MM.1S (cell line): ENCODE results near the gene PLEKHS1.
"Not testable (repeated sequence)": the region's sequence is repeated elsewhere in the genome, so short reads cannot be mapped to it uniquely, and the experiment has no call there.

Experiments used
- DNase-seq: peaks from one replicate; pipeline ENCODE4 v3.0.0-alpha.2; 2015
- H2AFZ ChIP-seq: fragments of 300-600 bp; sonication (generic); 2 replicates; pipeline ENCODE4 v1.6.0; 2016; ENCODE audit warnings: antibody characterized with exemption, low read length
- H3F3A ChIP-seq: fragments of 300-600 bp; sonication (generic); 2 replicates; pipeline ENCODE4 v1.6.1; 2016; ENCODE audit warnings: mild to moderate bottlenecking, antibody characterized with exemption, low read length, moderate library complexity, mixed read lengths; ENCODE audit not compliant: insufficient read depth
- H3K27ac ChIP-seq: fragments of 300-600 bp; sonication (generic); 2 replicates; pipeline ENCODE4 v1.5.1; 2016; ENCODE audit warnings: mild to moderate bottlenecking, low read length
- H3K27me3 ChIP-seq: fragments of 300-600 bp; sonication (generic); replicated peaks from 2 replicates; pipeline ENCODE4 v1.6.0; 2016; ENCODE audit warnings: low read length; ENCODE audit not compliant: insufficient read depth
- H3K36me3 ChIP-seq: fragments of 300-600 bp; sonication (generic); replicated peaks from 2 replicates; pipeline ENCODE4 v1.6.1; 2016; ENCODE audit warnings: mild to moderate bottlenecking, low read length, mixed read lengths; ENCODE audit not compliant: insufficient read depth
- H3K4me1 ChIP-seq: fragments of 300-600 bp; sonication (generic); 2 replicates; pipeline ENCODE4 v1.6.1; 2016; ENCODE audit warnings: low read length, mixed read lengths
- H3K4me2 ChIP-seq: fragments of 300-600 bp; sonication (generic); 2 replicates; pipeline ENCODE4 v1.6.0; 2016; ENCODE audit warnings: low read depth, low read length
- H3K4me3 ChIP-seq: fragments of 300-600 bp; sonication (generic); 2 replicates; pipeline ENCODE4 v1.5.1; 2016; ENCODE audit warnings: low read length, mixed read lengths
- H3K79me2 ChIP-seq: fragments of 300-600 bp; sonication (generic); 2 replicates; pipeline ENCODE4 v1.6.1; 2016; ENCODE audit warnings: mixed run types, low read length, mixed read lengths
- H3K9ac ChIP-seq: fragments of 300-600 bp; sonication (generic); 2 replicates; pipeline ENCODE4 v1.6.1; 2016; ENCODE audit warnings: low read length, mixed read lengths
- H3K9me2 ChIP-seq: fragments of 300-600 bp; sonication (generic); replicated peaks from 2 replicates; pipeline ENCODE4 v1.6.1; 2016; ENCODE audit warnings: mild to moderate bottlenecking, low read length, mixed read lengths; ENCODE audit not compliant: insufficient read depth
- H3K9me3 ChIP-seq: fragments of 300-600 bp; sonication (generic); replicated peaks from 2 replicates; pipeline ENCODE4 v1.6.1; 2016; ENCODE audit warnings: mild to moderate bottlenecking, low read length, mixed read lengths; ENCODE audit not compliant: insufficient read depth
- H4K20me1 ChIP-seq: fragments of 300-600 bp; sonication (generic); 2 replicates; pipeline ENCODE4 v1.6.1; 2016; ENCODE audit warnings: mild to moderate bottlenecking, low read length, moderate library complexity, mixed read lengths; ENCODE audit not compliant: insufficient read depth
- EZH2 ChIP-seq: fragments of 300-600 bp; sonication (generic); optimal IDR thresholded peaks from 2 replicates; pipeline ENCODE3; 2017; ENCODE audit warnings: low read depth, mild to moderate bottlenecking, antibody characterized with exemption, low read length, mixed read lengths
- EZH2phosphoT487 ChIP-seq: fragments of 300-600 bp; sonication (generic); IDR thresholded peaks from 2 replicates; pipeline ENCODE4 v1.6.1; 2018; ENCODE audit warnings: antibody characterized with exemption, low read length
- TF ChIP-seq, protein P1 (sequence below): fragments of 300-600 bp; sonication (generic); IDR thresholded peaks from 2 replicates; pipeline ENCODE4 v1.5.1; 2016; ENCODE audit warnings: antibody characterized with exemption, low read length, mixed read lengths

PLEKHS1 gene

GRCh38 chr10:113822174-113822573, 70.7 kb downstream of the PLEKHS1 start:
- Histone ChIP-seq H3K9ac (no peak overlapping the region), H3K27ac (no peak overlapping the region), H3K4me2 (no peak overlapping the region), H3K79me2 (no peaks in the 10 kb centered on the region), H3K9me2 (no peaks in the 10 kb centered on the region), H3F3A (no peaks in the 10 kb centered on the region), H3K36me3 (no peaks in the 10 kb centered on the region), H4K20me1 (no peaks in the 10 kb centered on the region), H3K27me3 (no peaks in the 10 kb centered on the region), H2AFZ (no peak overlapping the region), H3K4me1 (no peaks in the 10 kb centered on the region), H3K9me3 (no peaks in the 10 kb centered on the region), H3K4me3 (no peak overlapping the region)
- TF ChIP-seq, protein P1, sequence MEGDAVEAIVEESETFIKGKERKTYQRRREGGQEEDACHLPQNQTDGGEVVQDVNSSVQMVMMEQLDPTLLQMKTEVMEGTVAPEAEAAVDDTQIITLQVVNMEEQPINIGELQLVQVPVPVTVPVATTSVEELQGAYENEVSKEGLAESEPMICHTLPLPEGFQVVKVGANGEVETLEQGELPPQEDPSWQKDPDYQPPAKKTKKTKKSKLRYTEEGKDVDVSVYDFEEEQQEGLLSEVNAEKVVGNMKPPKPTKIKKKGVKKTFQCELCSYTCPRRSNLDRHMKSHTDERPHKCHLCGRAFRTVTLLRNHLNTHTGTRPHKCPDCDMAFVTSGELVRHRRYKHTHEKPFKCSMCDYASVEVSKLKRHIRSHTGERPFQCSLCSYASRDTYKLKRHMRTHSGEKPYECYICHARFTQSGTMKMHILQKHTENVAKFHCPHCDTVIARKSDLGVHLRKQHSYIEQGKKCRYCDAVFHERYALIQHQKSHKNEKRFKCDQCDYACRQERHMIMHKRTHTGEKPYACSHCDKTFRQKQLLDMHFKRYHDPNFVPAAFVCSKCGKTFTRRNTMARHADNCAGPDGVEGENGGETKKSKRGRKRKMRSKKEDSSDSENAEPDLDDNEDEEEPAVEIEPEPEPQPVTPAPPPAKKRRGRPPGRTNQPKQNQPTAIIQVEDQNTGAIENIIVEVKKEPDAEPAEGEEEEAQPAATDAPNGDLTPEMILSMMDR = no peak
- TF ChIP-seq EZH2phosphoT487 = no peak
- no peak for TF ChIP-seq EZH2
- DNase-seq = no peak

GRCh38 chr10:113823389-113823788, 71.9 kb downstream of the PLEKHS1 start:
- H3K4me1 ChIP-seq = no peaks in the 10 kb centered on the region
- no peak for DNase-seq
- no peak overlapping the region for H3K4me2 ChIP-seq
- no peaks in the 10 kb centered on the region for H3K27me3 ChIP-seq
- no peak overlapping the region for H3K4me3 ChIP-seq
- H3K9me3 ChIP-seq = no peaks in the 10 kb centered on the region
- H2AFZ ChIP-seq = no peak overlapping the region
- TF ChIP-seq, protein P1 = no peak
- TF ChIP-seq EZH2 (no peak), EZH2phosphoT487 (no peak)
- H3K36me3 ChIP-seq = no peaks in the 10 kb centered on the region
- no peak overlapping the region for H3K9ac ChIP-seq
- H3F3A ChIP-seq = no peaks in the 10 kb centered on the region
- H3K27ac ChIP-seq = no peak overlapping the region
- no peaks in the 10 kb centered on the region for H4K20me1 ChIP-seq
- H3K79me2 ChIP-seq = no peaks in the 10 kb centered on the region
- H3K9me2 ChIP-seq = no peaks in the 10 kb centered on the region

DNA sequence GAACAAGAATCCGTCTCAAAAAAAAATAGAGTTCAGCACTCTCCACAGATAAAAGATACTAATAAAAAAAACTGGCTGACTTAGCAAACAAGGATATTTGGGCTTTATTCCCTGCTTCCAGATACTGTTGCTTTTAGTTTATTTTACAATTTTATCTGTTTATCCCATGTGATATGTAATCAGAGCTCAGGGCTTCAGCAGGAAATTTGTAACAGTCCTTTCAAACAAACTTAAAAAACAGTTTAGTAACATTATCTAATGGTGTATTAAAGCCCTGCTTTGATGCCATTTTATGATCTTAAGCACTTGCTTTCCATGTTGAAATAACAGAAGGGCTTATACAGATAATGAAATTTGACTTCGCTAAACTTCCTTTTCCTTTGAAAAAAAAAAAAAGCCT, 74.3 kb downstream of the PLEKHS1 start:
- no peaks in the 10 kb centered on the region for H4K20me1 ChIP-seq
- H3K9me2 ChIP-seq = no peaks in the 10 kb centered on the region
- H3F3A ChIP-seq = no peaks in the 10 kb centered on the region
- no peaks in the 10 kb centered on the region for H3K27me3 ChIP-seq
- H3K4me3 ChIP-seq = no peak overlapping the region
- no peak for TF ChIP-seq EZH2phosphoT487
- TF ChIP-seq, protein P1 = no peak
- no peak for TF ChIP-seq EZH2
- no peak overlapping the region for H3K4me2 ChIP-seq
- no peaks in the 10 kb centered on the region for H3K9me3 ChIP-seq
- no peaks in the 10 kb centered on the region for H3K4me1 ChIP-seq
- no peak overlapping the region for H3K9ac ChIP-seq
- H3K27ac ChIP-seq = no peak overlapping the region
- H2AFZ ChIP-seq = no peak overlapping the region
- H3K79me2 ChIP-seq = no peaks in the 10 kb centered on the region
- no peak for DNase-seq
- no peaks in the 10 kb centered on the region for H3K36me3 ChIP-seq

- not testable (repeated sequence) for H3K9me3 ChIP-seq, H3K4me2 ChIP-seq, H3F3A ChIP-seq, H3K9ac ChIP-seq, H3K4me3 ChIP-seq, H2AFZ ChIP-seq, H4K20me1 ChIP-seq, H3K9me2 ChIP-seq, H3K27ac ChIP-seq, H3K27me3 ChIP-seq, H3K79me2 ChIP-seq, H3K4me1 ChIP-seq, H3K36me3 ChIP-seq, DNase-seq
Measured at GRCh38 chr10:113828567-113828966, 77.1 kb downstream of the PLEKHS1 start.
